PC-9 (cell line): ENCODE data around the gene UFD1.

Source experiments
- CTCF ChIP-seq: fragments of 200-600 bp; sonication (generic); conservative IDR thresholded peaks from 2 replicates; pipeline ENCODE4 v1.6.1; 2017; ENCODE audit warnings: mixed run types, antibody characterized with exemption, mild to moderate bottlenecking, moderate library complexity
- EZH2 ChIP-seq: fragments of 200-600 bp; sonication (generic); IDR thresholded peaks from 2 replicates; pipeline ENCODE4 v1.8.0; 2017; ENCODE audit warnings: antibody characterized with exemption, low read depth

- TF ChIP-seq CTCF (no peak), EZH2 (no peak)
These were observed 34.8 kb upstream of the UFD1 start for GRCh38 chr22:19513823-19514222.
